Heart right ventricle (tissue), 16 donors: ENCODE measurements around the gene SCAMP3. TPM values are rescaled to one million over a fixed set of nuclear protein-coding genes. Genes with fewer than 3 reads are reported as not detected.
A peak's percentile ranks its signal among the peaks of the same experiment; 100 is the strongest.

Experiments used
- ATAC-seq, 8 donors: fragments of 200-7000 bp; cut with Tn5 transposase; one replicate each; pipeline ENCODE4 v1.9.1; 2020; ENCODE audit warnings: mild to moderate bottlenecking in 8 of 8, moderate library complexity in 8 of 8, moderate number of reproducible peaks in 1 of 8
- DNase-seq, 2 donors: peaks; one replicate each; pipeline ENCODE4 v3.0.0-alpha.2; 2020
- H3K27ac ChIP-seq, 10 donors: fragments of 200-600 bp; sonication (generic) in 2 of 10; one replicate each; pipeline versions ENCODE4 v1.5.0 to v1.8.0; 2020 to 2022; ENCODE audit warnings: mild to moderate bottlenecking in 3 of 10
- H3K27me3 ChIP-seq, 7 donors: fragments of 200-600 bp; one replicate each; pipeline ENCODE4 v1.8.0; 2021 to 2022; ENCODE audit warnings: mild to moderate bottlenecking in 2 of 7
- H3K36me3 ChIP-seq, 9 donors: fragments of 200-600 bp; sonication (generic) in 1 of 9; one replicate each; pipeline versions ENCODE4 v1.5.0 to v1.8.0; 2020 to 2022; ENCODE audit warnings: mild to moderate bottlenecking in 2 of 9
- H3K4me1 ChIP-seq, 9 donors: fragments of 200-600 bp; sonication (generic) in 1 of 9; one replicate each; pipeline versions ENCODE4 v1.5.0 to v1.8.0; 2020 to 2022; ENCODE audit warnings: mild to moderate bottlenecking in 4 of 9
- H3K4me3 ChIP-seq, 10 donors: fragments of 200-600 bp; sonication (generic) in 2 of 10; one replicate each; pipeline versions ENCODE4 v1.5.0 to v1.8.0; 2020 to 2022; ENCODE audit warnings: mild to moderate bottlenecking in 7 of 10, moderate library complexity in 2 of 10
- H3K9me3 ChIP-seq, 11 donors: fragments of 200-600 bp in 10 of 11; sonication (generic) in 2 of 11; one replicate each; pipeline versions ENCODE4 v1.5.0 to v1.8.0; 2013 to 2022; ENCODE audit warnings: mild to moderate bottlenecking in 2 of 11, control low read depth in 1 of 11, moderate library complexity in 1 of 11
- CTCF ChIP-seq, 9 donors: fragments of 200-600 bp; sonication (generic) in 2 of 9; IDR thresholded peaks; one replicate each; pipeline versions ENCODE4 v1.5.0 to v1.8.0; 2021 to 2022; ENCODE audit warnings: antibody characterized with exemption in 9 of 9, mild to moderate bottlenecking in 5 of 9, moderate library complexity in 1 of 9
- WGBS, 2 donors: extraction: QIAGEN DNeasy Blood & Tissue Kit; methylation state at CpG; one replicate each; pipeline ENCODE4 v1.1.7; 2013; ENCODE audit warnings: inconsistent platforms in 1 of 2; 5-methylcytosine and 5-hydroxymethylcytosine counted together
- intact Hi-C, 10 donors: fragments of 100-400 bp; cut with DNase I; formaldehyde crosslinking; loops; one replicate each; pipeline versions ENCODE4 v1.11.1 to v1.14.2; 2022
- polyA plus RNA-seq, 2 donors: library from polyadenylated mRNA; stranded (reverse); fragments of 200-250 nt; gene quantifications; one replicate each; pipeline ENCODE4 v1.2.3, GENCODE V29; 2013
- total RNA-seq, 10 donors: library from RNA; stranded (reverse); fragmentation: NEBNext Ultra II Directional in 3 of 10; extraction: Animal tissue kit (Norgen Biotek cat#: 25700) in 3 of 10; gene quantifications; one replicate each; pipeline versions ENCODE4 v1.2.1 to v1.2.4, GENCODE V29; 2021 to 2023
- donor health status: Arrhythmogenic right ventricular cardiomyopathy.
- donor health status: ischemic (EF 13 %, LVEDD 7.1; RV severe dilation, severe dysfunction).
- donor health status: healthy with polysubstance abuse.
- donor health status: DM: no; HTN: yes; CAD: no.
- donor health status: DM: no; HTN: no; CAD: no.
- donor health status: ischemic (EF 25% LVEDD 6.9; RV normal size, moderate dysfunction).
- donor health status: ischemic (EF 25% LVEDD 5.7; RV mildly dilated, moderate dysfunction).
- donor health status: healthy.
- donor health status: DM: yes; HTN: yes; CAD: no.
- donor health status: Ischemic cardiomyopathy.
- donor health status: ischemic (EF 35%, LVEDD 5.7; RV mildly dilated, moderate dysfunction).
- donor health status: nonischemic (EF 11% LVEDD 7.7; RV severe dilation, severe dysfunction).
- donor health status: DM: yes; HTN: yes; CAD: no.
- donor health status: PGD.
- donor health status: ischemic (EF 29% LVEDD 5.4; RV normal size, mild dysfunction).
- donor health status: nonischemic (EF 23%, LVEDD 6.1; RV moderate dilation, normal function).

Gene SCAMP3
- total and polyA plus RNA-seq, 12 donors, result 47.9 to 109 (median 60.1) TPM

- WGBS, 2 donors, result 77 to 81% methylated on average over 6 of the region's 6 CpGs
- Histone ChIP-seq H3K36me3 (peaks cover 0 to 89% (median 72%) of the 10 kb centered on the region in 9 donors), H3K9me3 (no peaks in the 10 kb centered on the region), H3K27me3 (no peaks in the 10 kb centered on the region), H3K27ac (peak overlapping the region in 3 of 10 donors; percentile 48 to 59 (median 49)), H3K4me3 (no peak overlapping the region), H3K4me1 (peaks cover 3 to 37% (median 16%) of the 10 kb centered on the region in 9 donors)
- intact Hi-C loops, result no loop called here
- no peak for DNase-seq
- TF ChIP-seq CTCF (IDR thresholded peaks at IDR 0.05), result no peak
- no peak for ATAC-seq
Measured at GRCh38 chr1:155266553-155266952, 4.4 kb upstream of the SCAMP3 start.

GRCh38 chr1:155263067-155263466, 907 bp upstream of the SCAMP3 start:
- H3K27ac ChIP-seq, result peak overlapping the region in 7 of 10 donors; percentile 78 to 93 (median 89)
- no peak for TF ChIP-seq CTCF (IDR thresholded peaks at IDR 0.05)
- no peaks in the 10 kb centered on the region for H3K9me3 ChIP-seq
- H3K4me1 ChIP-seq, result peaks cover 3 to 42% (median 23%) of the 10 kb centered on the region in 9 donors
- ATAC-seq (no peak), DNase-seq (no peak)
- no peak overlapping the region for H3K4me3 ChIP-seq
- H3K36me3 ChIP-seq, result peaks cover 0 to 80% (median 59%) of the 10 kb centered on the region in 9 donors
- no peaks in the 10 kb centered on the region for H3K27me3 ChIP-seq
- WGBS, 2 donors, result 86 to 87% methylated on average over 11 of the region's 11 CpGs
- intact Hi-C loops, result no loop called here

GRCh38 chr1:155261493-155261851, 688 bp downstream of the SCAMP3 start:
- TF ChIP-seq CTCF (IDR thresholded peaks at IDR 0.05), result no peak
- DNase-seq (no peak), ATAC-seq (peak in 1 of 8 donors; percentile 34)
- Histone ChIP-seq H3K4me1 (peaks cover 3 to 28% (median 21%) of the 10 kb centered on the region in 9 donors), H3K36me3 (peaks cover 0 to 79% (median 49%) of the 10 kb centered on the region in 9 donors), H3K4me3 (peak overlapping the region; percentile 47 to 96 (median 83)), H3K27me3 (no peaks in the 10 kb centered on the region), H3K27ac (peak overlapping the region; percentile 38 to 93 (median 88)), H3K9me3 (no peaks in the 10 kb centered on the region)
- intact Hi-C loops, result no loop called here
- 0 to 1% methylated on average over 9 of the region's 9 CpGs for WGBS, 2 donors

- DNase-seq (no peak), ATAC-seq (no peak)
- H3K4me1 ChIP-seq, result peaks cover 3 to 37% (median 27%) of the 10 kb centered on the region in 9 donors
- no peak overlapping the region for H3K27ac ChIP-seq
- no peak for TF ChIP-seq CTCF (IDR thresholded peaks at IDR 0.05)
- H3K4me3 ChIP-seq, result no peak overlapping the region
- H3K36me3 ChIP-seq, result peaks cover 0 to 68% (median 39%) of the 10 kb centered on the region in 9 donors
- WGBS, 2 donors, result 91 to 95% methylated on average over 5 of the region's 5 CpGs
- intact Hi-C loops, result no loop called here
- H3K9me3 ChIP-seq, result no peaks in the 10 kb centered on the region
- H3K27me3 ChIP-seq, result no peaks in the 10 kb centered on the region
Measured at GRCh38 chr1:155260276-155260675, 1.9 kb downstream of the SCAMP3 start.
